Mesothelial cell of epicardium (in vitro differentiated cells): ENCODE measurements around the gene UBXN10. TPM values are rescaled to one million over a fixed set of nuclear protein-coding genes. Genes with fewer than 3 reads are reported as not detected.
A peak's percentile ranks its signal among the peaks of the same experiment; 100 is the strongest.
"Not testable (repeated sequence)": the region's sequence is repeated elsewhere in the genome, so short reads cannot be mapped to it uniquely, and the experiment has no call there.

ENCODE experiments used
- DNase-seq, 2 experiments: peaks; one replicate each; pipeline ENCODE4 v3.0.0; 2021; ENCODE audit warnings: low spot score in 2 of 2; ENCODE audit not compliant: unreplicated experiment in 2 of 2
- H3K27ac Mint-ChIP-seq: 2 replicates; pipeline ENCODE4 v1.8.0; 2021; ENCODE audit warnings: mixed read lengths
- H3K27me3 Mint-ChIP-seq: 2 replicates; pipeline ENCODE4 v1.8.0; 2021; ENCODE audit warnings: low read depth, mixed read lengths
- H3K36me3 Mint-ChIP-seq: 2 replicates; pipeline ENCODE4 v1.8.0; 2021; ENCODE audit warnings: mixed read lengths
- H3K4me1 Mint-ChIP-seq: 2 replicates; pipeline ENCODE4 v1.8.0; 2021; ENCODE audit warnings: mixed read lengths
- H3K4me3 Mint-ChIP-seq: 2 replicates; pipeline ENCODE4 v1.8.0; 2021; ENCODE audit warnings: mild to moderate bottlenecking, moderate library complexity, mixed read lengths
- H3K9me3 Mint-ChIP-seq: 2 replicates; pipeline ENCODE4 v1.8.0; 2021; ENCODE audit warnings: mixed read lengths
- total RNA-seq: library from RNA; stranded (reverse); gene quantifications from 3 replicates; pipeline ENCODE4 v1.2.1, GENCODE V29; 2021
- TF ChIP-seq, protein P1 (sequence below): fragments of 200-600 bp; sonication (generic); IDR thresholded peaks from one replicate; pipeline ENCODE4 v1.5.0; 2021; ENCODE audit warnings: antibody characterized with exemption; ENCODE audit not compliant: unreplicated experiment

UBXN10 gene
- total RNA-seq, 1 donor from 2014 or later = 2.3 TPM

DNA sequence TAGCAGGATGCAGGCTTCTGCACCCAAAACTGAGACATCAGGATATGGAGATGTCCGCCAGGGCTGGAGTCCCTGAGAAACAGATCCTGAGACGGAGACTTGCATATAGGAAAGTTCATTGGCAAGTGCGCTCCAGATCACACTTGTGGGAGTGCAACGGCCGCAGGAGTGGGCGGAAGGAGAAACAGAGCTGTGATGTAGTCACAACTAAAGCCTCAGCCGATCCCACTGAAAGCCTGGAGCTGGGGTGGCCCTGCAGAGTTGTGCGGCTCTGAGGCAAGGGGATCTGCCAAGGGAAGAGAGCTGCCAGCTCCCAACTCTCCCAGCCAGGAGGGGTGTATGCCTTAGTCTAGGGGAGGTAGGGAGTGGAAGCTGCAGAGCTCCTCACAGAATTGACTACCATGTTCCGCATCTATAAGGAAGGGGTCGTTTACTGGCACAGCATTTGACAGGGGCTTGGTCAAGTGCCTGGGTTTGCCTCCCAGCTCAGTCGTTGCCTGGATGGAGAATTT lies 42.5 kb downstream of the UBXN10 start:
- peaks cover 42% of the 10 kb centered on the region for H3K27me3 Mint-ChIP-seq
- TF ChIP-seq, protein P1, sequence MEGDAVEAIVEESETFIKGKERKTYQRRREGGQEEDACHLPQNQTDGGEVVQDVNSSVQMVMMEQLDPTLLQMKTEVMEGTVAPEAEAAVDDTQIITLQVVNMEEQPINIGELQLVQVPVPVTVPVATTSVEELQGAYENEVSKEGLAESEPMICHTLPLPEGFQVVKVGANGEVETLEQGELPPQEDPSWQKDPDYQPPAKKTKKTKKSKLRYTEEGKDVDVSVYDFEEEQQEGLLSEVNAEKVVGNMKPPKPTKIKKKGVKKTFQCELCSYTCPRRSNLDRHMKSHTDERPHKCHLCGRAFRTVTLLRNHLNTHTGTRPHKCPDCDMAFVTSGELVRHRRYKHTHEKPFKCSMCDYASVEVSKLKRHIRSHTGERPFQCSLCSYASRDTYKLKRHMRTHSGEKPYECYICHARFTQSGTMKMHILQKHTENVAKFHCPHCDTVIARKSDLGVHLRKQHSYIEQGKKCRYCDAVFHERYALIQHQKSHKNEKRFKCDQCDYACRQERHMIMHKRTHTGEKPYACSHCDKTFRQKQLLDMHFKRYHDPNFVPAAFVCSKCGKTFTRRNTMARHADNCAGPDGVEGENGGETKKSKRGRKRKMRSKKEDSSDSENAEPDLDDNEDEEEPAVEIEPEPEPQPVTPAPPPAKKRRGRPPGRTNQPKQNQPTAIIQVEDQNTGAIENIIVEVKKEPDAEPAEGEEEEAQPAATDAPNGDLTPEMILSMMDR = no peak
- no peak overlapping the region for H3K27ac Mint-ChIP-seq
- H3K4me1 Mint-ChIP-seq = peaks cover 24% of the 10 kb centered on the region
- no peaks in the 10 kb centered on the region for H3K36me3 Mint-ChIP-seq
- no peak for DNase-seq
- no peaks in the 10 kb centered on the region for H3K9me3 Mint-ChIP-seq
- no peak overlapping the region for H3K4me3 Mint-ChIP-seq

DNA sequence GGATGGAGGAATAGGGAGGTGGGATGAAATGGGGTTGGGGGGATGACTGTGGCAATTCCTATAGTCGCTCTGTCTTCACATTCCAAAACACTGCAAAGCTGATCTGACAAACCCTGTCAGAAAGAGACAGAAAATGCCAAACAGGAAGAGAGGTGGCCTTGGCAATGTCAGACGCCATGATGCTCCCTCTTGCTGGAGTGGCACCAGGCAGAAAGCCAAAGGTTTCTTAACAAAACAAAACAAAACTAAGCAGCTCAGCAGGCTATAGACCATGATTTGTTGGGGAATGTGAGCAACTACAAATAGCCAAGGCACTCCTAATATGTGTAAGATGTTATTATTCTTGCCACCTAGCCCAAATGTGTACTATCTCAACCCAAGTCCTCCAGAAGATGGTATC lies 43.3 kb downstream of the UBXN10 start:
- Mint-ChIP-seq H3K4me3 (no peak overlapping the region), H3K27me3 (peaks cover 36% of the 10 kb centered on the region), H3K36me3 (no peaks in the 10 kb centered on the region), H3K9me3 (no peaks in the 10 kb centered on the region), H3K4me1 (peaks cover 28% of the 10 kb centered on the region), H3K27ac (no peak overlapping the region)
- TF ChIP-seq, protein P1 = no peak
- DNase-seq = no peak

DNA sequence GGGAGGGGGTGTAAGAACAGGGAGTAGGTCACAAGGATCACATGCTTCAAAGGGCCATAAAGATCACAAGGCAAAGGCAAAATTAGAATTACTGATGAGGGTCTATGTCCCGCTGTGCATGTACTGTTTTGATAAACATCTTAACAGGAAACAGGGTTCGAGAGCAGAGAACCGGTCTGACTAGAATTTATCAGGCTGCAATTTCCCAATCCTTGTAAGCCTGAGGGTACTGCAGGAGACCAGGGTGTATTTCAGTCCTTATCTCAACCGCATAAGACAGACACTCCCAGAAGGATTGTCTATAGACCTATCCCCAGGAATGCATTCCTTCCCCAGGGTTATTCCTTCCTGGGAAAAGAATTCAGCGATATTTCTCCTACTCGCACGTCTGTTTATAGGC lies 46.7 kb downstream of the UBXN10 start:
- H3K27me3 Mint-ChIP-seq = peaks cover 18% of the 10 kb centered on the region
- DNase-seq, H3K4me3 Mint-ChIP-seq, H3K36me3 Mint-ChIP-seq, H3K9me3 Mint-ChIP-seq: not testable (repeated sequence)
- H3K4me1 Mint-ChIP-seq = peaks cover 55% of the 10 kb centered on the region
- H3K27ac Mint-ChIP-seq = peak overlapping the region; percentile 85

DNA sequence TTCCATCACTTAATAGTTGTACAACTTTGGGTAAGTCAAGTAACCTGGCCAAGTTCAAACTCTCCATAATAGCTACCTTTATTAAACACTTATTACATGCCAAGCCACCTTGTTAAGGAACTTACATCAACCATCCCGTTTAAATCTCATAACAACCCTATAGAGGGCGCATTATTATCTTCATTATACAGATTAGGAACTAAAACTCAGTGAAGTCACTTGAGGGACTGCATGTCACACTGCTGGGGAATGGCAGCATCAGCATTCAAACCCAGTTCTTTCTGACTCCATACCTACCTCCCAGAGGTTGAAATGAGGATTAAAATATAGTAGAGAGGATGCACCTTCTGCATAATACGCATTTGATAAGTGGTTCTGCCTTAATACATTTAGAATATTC lies 47.5 kb downstream of the UBXN10 start:
- no peaks in the 10 kb centered on the region for H3K36me3 Mint-ChIP-seq
- H3K27ac Mint-ChIP-seq = peak overlapping the region; percentile 85
- H3K27me3 Mint-ChIP-seq = peaks cover 11% of the 10 kb centered on the region
- peaks cover 52% of the 10 kb centered on the region for H3K4me1 Mint-ChIP-seq
- no peaks in the 10 kb centered on the region for H3K9me3 Mint-ChIP-seq
- no peak for DNase-seq
- TF ChIP-seq, protein P1 = no peak
- H3K4me3 Mint-ChIP-seq = no peak overlapping the region

DNA sequence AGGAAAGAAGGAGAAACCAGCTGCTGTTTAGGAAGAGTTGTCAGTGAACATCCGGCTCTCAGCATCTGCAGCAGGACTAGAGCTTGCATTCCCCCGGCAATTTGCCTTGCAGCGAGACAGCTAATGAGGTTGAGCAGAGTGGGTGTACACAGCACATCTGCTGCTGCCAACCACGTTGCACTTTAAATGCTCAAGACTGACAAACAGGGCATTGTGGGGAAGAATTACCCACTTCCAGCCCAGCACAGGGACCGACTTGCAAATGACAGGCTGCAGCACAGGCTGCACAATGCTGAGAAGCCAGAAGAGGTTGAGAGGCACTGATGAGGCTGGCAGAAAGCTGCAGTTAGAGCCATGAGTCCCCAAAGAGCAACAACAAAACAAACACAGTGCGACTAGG lies 48.0 kb downstream of the UBXN10 start:
- Mint-ChIP-seq H3K9me3 (no peaks in the 10 kb centered on the region), H3K27me3 (peaks cover 6% of the 10 kb centered on the region), H3K4me1 (peaks cover 52% of the 10 kb centered on the region), H3K36me3 (no peaks in the 10 kb centered on the region), H3K4me3 (no peak overlapping the region), H3K27ac (no peak overlapping the region)
- DNase-seq = no peak
- TF ChIP-seq, protein P1 = no peak

DNA sequence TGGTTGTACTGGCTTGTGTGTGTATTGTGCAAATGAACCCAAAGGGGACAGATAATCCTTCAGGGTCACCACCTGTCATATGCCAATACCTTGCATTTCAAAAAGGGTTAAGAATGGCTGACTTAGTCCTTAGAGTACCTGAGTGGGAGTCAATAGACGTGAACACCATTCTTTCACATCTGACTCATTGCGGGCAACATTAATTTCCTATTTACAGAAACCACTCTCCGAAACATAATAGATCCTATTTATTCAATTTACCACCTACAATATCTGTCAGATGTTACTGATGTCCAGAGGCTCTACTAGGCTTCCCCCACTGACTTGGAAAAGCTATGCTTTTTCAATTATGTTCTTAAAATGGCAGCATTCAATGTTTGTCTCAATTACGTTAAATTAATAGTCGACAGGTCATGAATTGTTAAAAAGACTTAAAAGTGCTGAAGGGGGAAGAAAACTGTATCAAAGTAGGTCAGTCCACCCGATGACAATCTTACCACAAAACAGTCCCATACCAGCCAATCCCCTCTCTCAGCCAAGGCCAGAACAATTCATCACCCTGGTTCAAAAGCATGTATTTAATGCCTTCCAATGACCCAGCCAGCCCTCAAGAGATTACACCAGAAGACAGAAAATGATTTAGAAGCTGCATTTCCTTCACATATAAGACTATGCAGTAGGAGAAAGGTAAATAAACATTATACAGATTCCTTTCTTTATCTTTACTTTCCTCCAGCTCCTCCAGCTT lies 49.1 kb downstream of the UBXN10 start:
- TF ChIP-seq, protein P1 = no peak
- Mint-ChIP-seq H3K4me3 (no peak overlapping the region), H3K27me3 (peaks cover 3% of the 10 kb centered on the region), H3K36me3 (no peaks in the 10 kb centered on the region), H3K27ac (peak overlapping the region; percentile 49), H3K4me1 (peaks cover 49% of the 10 kb centered on the region), H3K9me3 (no peaks in the 10 kb centered on the region)
- DNase-seq = no peak
